ENCODE results near the gene HMGN4.

HMGN4 gene

GRCh38 chr6:26552640-26553188, 14.5 kb downstream of the HMGN4 start:
- DNase-seq, result no peak

- DNase-seq, result peak in 1 of 2 experiments; percentile 80
Measured at GRCh38 chr6:26553264-26553634, 15.1 kb downstream of the HMGN4 start.

GRCh38 chr6:26553635-26554446, 15.7 kb downstream of the HMGN4 start:
- DNase-seq, result peak; percentile 69 to 92

GRCh38 chr6:26554447-26554696, 16.2 kb downstream of the HMGN4 start:
- DNase-seq, result no peak

- peak; percentile 35 to 81 for DNase-seq
Measured at GRCh38 chr6:26554697-26555504, 16.7 kb downstream of the HMGN4 start.

- DNase-seq, result no peak
Measured at GRCh38 chr6:26555505-26556262, 17.5 kb downstream of the HMGN4 start.

GRCh38 chr6:26556263-26557070, 18.3 kb downstream of the HMGN4 start:
- DNase-seq, result peak; percentile 91 to 98

GRCh38 chr6:26561533-26562466, 23.6 kb downstream of the HMGN4 start:
- no peak for DNase-seq

- DNase-seq, result no peak
Measured at GRCh38 chr6:26563488-26563887, 25.3 kb downstream of the HMGN4 start.

GRCh38 chr6:26568601-26569432, 30.7 kb downstream of the HMGN4 start:
- peak; percentile 48 to 86 for DNase-seq

- DNase-seq, result no peak
Measured at GRCh38 chr6:26569433-26569764, 31.2 kb downstream of the HMGN4 start.

- DNase-seq, result no peak
Measured at GRCh38 chr6:26570027-26570809, 32.1 kb downstream of the HMGN4 start.

GRCh38 chr6:26571592-26572296, 33.6 kb downstream of the HMGN4 start:
- peak; percentile 79 to 95 for DNase-seq

- DNase-seq, result peak in 1 of 2 experiments; percentile 5
Measured at GRCh38 chr6:26575494-26575939, 37.4 kb downstream of the HMGN4 start.

GRCh38 chr6:26576407-26576843, 38.3 kb downstream of the HMGN4 start:
- DNase-seq, result no peak

- DNase-seq, result no peak
Measured at GRCh38 chr6:26576929-26577719, 39.0 kb downstream of the HMGN4 start.

- no peak for DNase-seq
Measured at GRCh38 chr6:26577720-26578072, 39.5 kb downstream of the HMGN4 start.

- DNase-seq, result no peak
Measured at GRCh38 chr6:26578279-26578678, 40.1 kb downstream of the HMGN4 start.

Data from SW 1271 (cell line).